ENCODE data around the gene EPAS1. TPM values are rescaled to one million over a fixed set of nuclear protein-coding genes. Genes with fewer than 3 reads are reported as not detected.

EPAS1 gene
- total RNA-seq, 1 experiment from 2014 or later, result 77.3 TPM

GRCh38 chr2:46378616-46379015 is 81.4 kb downstream of the EPAS1 start:
- Mint-ChIP-seq H3K9me3 (ENCODE audit: unreplicated experiment) (no peaks in the 10 kb centered on the region), H3K27ac (ENCODE audit: unreplicated experiment) (no peak overlapping the region), H3K27me3 (ENCODE audit: insufficient read depth, unreplicated experiment) (no peaks in the 10 kb centered on the region), H3K4me1 (ENCODE audit: low read depth, unreplicated experiment) (no peaks in the 10 kb centered on the region), H3K4me3 (ENCODE audit: unreplicated experiment) (no peak overlapping the region), H3K36me3 (ENCODE audit: insufficient read depth, unreplicated experiment) (peaks cover 23% of the 10 kb centered on the region)
- ChIA-PET POLR2A (no interaction called here), CTCF (no interaction called here)
- Histone ChIP-seq H3K4me3 (ENCODE audit: low read depth, low read length) (no peak overlapping the region), H3K36me3 (ENCODE audit: control insufficient read depth, insufficient read depth, low read length) (peaks cover 1% of the 10 kb centered on the region), H3K4me1 (no peaks in the 10 kb centered on the region), H3K27me3 (replicated peaks; ENCODE audit: control insufficient read depth, insufficient read depth, low read length) (no peaks in the 10 kb centered on the region), H3K9me3 (no peaks in the 10 kb centered on the region)
- BruUV-seq (replicated peaks), result no TSS peak
- no peak for TF ChIP-seq CTCF (IDR thresholded peaks at IDR 0.05; ENCODE audit: insufficient read depth in 1 of 2, low read depth in 1 of 2, low read length in 1 of 2, severe bottlenecking in 1 of 2, unreplicated experiment in 1 of 2)
- intact Hi-C loops (cut with micrococcal nuclease; ENCODE audit: unreplicated experiment), result no loop called here
- DNase-seq, result no peak

GRCh38 chr2:46379213-46380037 is 82.2 kb downstream of the EPAS1 start:
- Mint-ChIP-seq H3K27ac (ENCODE audit: unreplicated experiment) (no peak overlapping the region), H3K9me3 (ENCODE audit: unreplicated experiment) (no peaks in the 10 kb centered on the region), H3K4me1 (ENCODE audit: low read depth, unreplicated experiment) (no peaks in the 10 kb centered on the region), H3K36me3 (ENCODE audit: insufficient read depth, unreplicated experiment) (peaks cover 19% of the 10 kb centered on the region), H3K27me3 (ENCODE audit: insufficient read depth, unreplicated experiment) (no peaks in the 10 kb centered on the region), H3K4me3 (ENCODE audit: unreplicated experiment) (no peak overlapping the region)
- Histone ChIP-seq H3K27me3 (replicated peaks; ENCODE audit: control insufficient read depth, insufficient read depth, low read length) (no peaks in the 10 kb centered on the region), H3K4me1 (no peaks in the 10 kb centered on the region), H3K9me3 (no peaks in the 10 kb centered on the region), H3K4me3 (ENCODE audit: low read depth, low read length) (no peak overlapping the region), H3K36me3 (ENCODE audit: control insufficient read depth, insufficient read depth, low read length) (peaks cover 1% of the 10 kb centered on the region; the same call in 1 of the 2 replicates)
- no peak for DNase-seq
- POLR2A ChIA-PET, result no interaction called here
- CTCF ChIA-PET, result no interaction called here
- intact Hi-C loops (cut with micrococcal nuclease; ENCODE audit: unreplicated experiment), result no loop called here
- no peak for TF ChIP-seq CTCF (IDR thresholded peaks at IDR 0.05; ENCODE audit: insufficient read depth in 1 of 2, low read depth in 1 of 2, low read length in 1 of 2, severe bottlenecking in 1 of 2, unreplicated experiment in 1 of 2)
- BruUV-seq (replicated peaks), result no TSS peak

DNA sequence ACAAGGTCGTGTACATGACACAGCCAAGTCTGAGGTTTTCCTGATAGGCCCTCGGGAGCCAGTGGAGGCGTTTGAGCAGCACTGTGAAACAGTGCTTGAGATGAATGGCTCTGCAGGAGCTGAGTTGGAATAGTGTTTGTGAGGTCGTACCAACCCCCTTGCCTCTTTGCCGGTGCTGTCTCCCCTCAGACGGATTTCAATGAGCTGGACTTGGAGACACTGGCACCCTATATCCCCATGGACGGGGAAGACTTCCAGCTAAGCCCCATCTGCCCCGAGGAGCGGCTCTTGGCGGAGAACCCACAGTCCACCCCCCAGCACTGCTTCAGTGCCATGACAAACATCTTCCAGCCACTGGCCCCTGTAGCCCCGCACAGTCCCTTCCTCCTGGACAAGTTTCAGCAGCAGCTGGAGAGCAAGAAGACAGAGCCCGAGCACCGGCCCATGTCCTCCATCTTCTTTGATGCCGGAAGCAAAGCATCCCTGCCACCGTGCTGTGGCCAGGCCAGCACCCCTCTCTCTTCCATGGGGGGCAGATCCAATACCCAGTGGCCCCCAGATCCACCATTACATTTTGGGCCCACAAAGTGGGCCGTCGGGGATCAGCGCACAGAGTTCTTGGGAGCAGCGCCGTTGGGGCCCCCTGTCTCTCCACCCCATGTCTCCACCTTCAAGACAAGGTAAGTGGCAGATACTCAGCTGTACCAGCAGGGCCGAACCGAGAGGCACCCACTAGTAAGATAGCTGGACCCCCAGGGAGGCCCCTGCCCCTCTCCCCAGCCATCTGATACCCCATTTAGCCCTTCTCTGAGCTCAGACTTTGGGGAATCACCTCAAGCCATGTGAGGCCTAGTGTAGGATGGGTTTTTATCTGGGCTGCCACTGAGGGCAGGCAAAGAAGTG is 83.1 kb downstream of the EPAS1 start:
- Histone ChIP-seq H3K9me3 (no peaks in the 10 kb centered on the region), H3K27me3 (replicated peaks; ENCODE audit: control insufficient read depth, insufficient read depth, low read length) (no peaks in the 10 kb centered on the region), H3K4me3 (ENCODE audit: low read depth, low read length) (no peak overlapping the region), H3K4me1 (no peaks in the 10 kb centered on the region), H3K36me3 (ENCODE audit: control insufficient read depth, insufficient read depth, low read length) (peaks cover 1% of the 10 kb centered on the region; the same call in 1 of the 2 replicates)
- DNase-seq, result no peak
- Mint-ChIP-seq H3K27ac (ENCODE audit: unreplicated experiment) (no peak overlapping the region), H3K27me3 (ENCODE audit: insufficient read depth, unreplicated experiment) (no peaks in the 10 kb centered on the region), H3K4me3 (ENCODE audit: unreplicated experiment) (no peak overlapping the region), H3K4me1 (ENCODE audit: low read depth, unreplicated experiment) (no peaks in the 10 kb centered on the region), H3K36me3 (ENCODE audit: insufficient read depth, unreplicated experiment) (peaks cover 20% of the 10 kb centered on the region), H3K9me3 (ENCODE audit: unreplicated experiment) (no peaks in the 10 kb centered on the region)
- BruUV-seq (replicated peaks), result no TSS peak
- TF ChIP-seq CTCF (IDR thresholded peaks at IDR 0.05; ENCODE audit: insufficient read depth in 1 of 2, low read depth in 1 of 2, low read length in 1 of 2, severe bottlenecking in 1 of 2, unreplicated experiment in 1 of 2), result no peak
- ChIA-PET CTCF (no interaction called here), POLR2A (no interaction called here)
- intact Hi-C loops (cut with micrococcal nuclease; ENCODE audit: unreplicated experiment), result no loop called here
